CD4-positive, CD25-positive, alpha-beta regulatory T cell (primary cell): Measurements from ENCODE around the gene CALR. TPM values are rescaled to one million over a fixed set of nuclear protein-coding genes. Genes with fewer than 3 reads are reported as not detected.

Experiments
- ATAC-seq, 2 donors: fragments of 150-1000 bp; cut with Tn5 transposase; one replicate each; pipeline ENCODE4 v1.10.0; 2021; ENCODE audit warnings: low read depth in 2 of 2, moderate number of reproducible peaks in 2 of 2, moderate library complexity in 1 of 2
- DNase-seq, 3 donors: peaks; one replicate each; pipeline versions ENCODE4 v3.0.0 to v3.0.0-alpha.2; 2012 to 2022; ENCODE audit warnings: mixed read lengths in 1 of 3
- H3K27ac ChIP-seq: one replicate; pipeline ENCODE4 v1.7.0; 2013; ENCODE audit warnings: mild to moderate bottlenecking, low read length; ENCODE audit not compliant: insufficient read depth, poor library complexity, severe bottlenecking
- H3K27me3 ChIP-seq: one replicate; pipeline ENCODE4 v1.7.0; 2013; ENCODE audit warnings: low read length; ENCODE audit not compliant: control insufficient read depth, insufficient read depth
- H3K36me3 ChIP-seq: one replicate; pipeline ENCODE4 v1.7.0; 2013; ENCODE audit warnings: mild to moderate bottlenecking, low read length, moderate library complexity; ENCODE audit not compliant: control insufficient read depth, insufficient read depth
- H3K4me1 ChIP-seq: 2 replicates; pipeline ENCODE4 v1.7.0; 2013; ENCODE audit warnings: mild to moderate bottlenecking, low read length; ENCODE audit not compliant: insufficient read depth, control insufficient read depth, poor library complexity, severe bottlenecking
- H3K4me3 ChIP-seq: one replicate; pipeline ENCODE4 v1.7.0; 2013; ENCODE audit warnings: low read depth, mild to moderate bottlenecking, low read length, moderate library complexity
- H3K9me3 ChIP-seq, 2 experiments: 1 replicate in 1 of 2; 2 replicates in 1 of 2; pipeline ENCODE4 v1.7.0; 2013; ENCODE audit warnings: low read length in 2 of 2, mild to moderate bottlenecking in 1 of 2, moderate library complexity in 1 of 2; ENCODE audit not compliant: control insufficient read depth in 2 of 2
- H3K27ac Mint-ChIP-seq, 3 donors: one replicate each; pipeline ENCODE4 v1.8.0; 2020 to 2022; ENCODE audit warnings: mild to moderate bottlenecking in 3 of 3, mixed read lengths in 3 of 3, moderate library complexity in 2 of 3
- H3K27me3 Mint-ChIP-seq: one replicate; pipeline ENCODE4 v1.8.0; 2022; ENCODE audit warnings: mild to moderate bottlenecking, mixed read lengths
- H3K36me3 Mint-ChIP-seq: one replicate; pipeline ENCODE4 v1.8.0; 2020; ENCODE audit warnings: mixed read lengths
- H3K4me1 Mint-ChIP-seq, 4 donors: one replicate each; pipeline ENCODE4 v1.8.0; 2020 to 2022; ENCODE audit warnings: mixed read lengths in 4 of 4, mild to moderate bottlenecking in 1 of 4
- H3K4me3 Mint-ChIP-seq, 4 donors: one replicate each; pipeline ENCODE4 v1.8.0; 2020 to 2022; ENCODE audit warnings: mild to moderate bottlenecking in 4 of 4, mixed read lengths in 4 of 4, moderate library complexity in 3 of 4
- H3K9me3 Mint-ChIP-seq, 7 donors: one replicate each; pipeline ENCODE4 v1.8.0; 2020 to 2022; ENCODE audit warnings: mixed read lengths in 7 of 7, mild to moderate bottlenecking in 3 of 7, moderate library complexity in 2 of 7
- polyA plus RNA-seq, 4 donors: library from polyadenylated mRNA; unstranded; fragments of 300-500 nt; fragmentation: Illumina TruSeq; gene quantifications; one replicate each; pipeline ENCODE4 v1.2.3, GENCODE V29; 2021
- total RNA-seq: library from RNA; stranded (reverse); gene quantifications from one replicate; pipeline ENCODE4 v1.2.3, GENCODE V29; 2022

The CALR gene
- total and polyA plus RNA-seq, 5 donors from 2014 or later: 113 to 484 (median 152) TPM

GRCh38 chr19:12937093-12937926 lies 1.1 kb upstream of the CALR start:
- Histone ChIP-seq H3K27me3 (no peaks in the 10 kb centered on the region), H3K9me3 (no peaks in the 10 kb centered on the region), H3K36me3 (peaks cover 28% of the 10 kb centered on the region), H3K4me3 (peak overlapping the region; percentile 41), H3K4me1 (peaks cover 55% of the 10 kb centered on the region), H3K27ac (peak overlapping the region; percentile 84)
- DNase-seq (no peak), ATAC-seq (no peak)
- peaks cover 0 to 72% (median 38%) of the 10 kb centered on the region in 4 donors for H3K4me1 Mint-ChIP-seq
- peaks cover 21% of the 10 kb centered on the region for H3K36me3 Mint-ChIP-seq
- H3K9me3 Mint-ChIP-seq: peaks cover 0 to 2% (median 0%) of the 10 kb centered on the region in 7 donors
- peak overlapping the region; percentile 92 to 99 (median 98) for H3K4me3 Mint-ChIP-seq
- H3K27ac Mint-ChIP-seq: peak overlapping the region; percentile 48 to 98 (median 96)
- H3K27me3 Mint-ChIP-seq: no peaks in the 10 kb centered on the region

GRCh38 chr19:12938779-12939601 lies 581 bp downstream of the CALR start:
- ATAC-seq (no peak), DNase-seq (peak in 1 of 3 donors; percentile 56)
- Histone ChIP-seq H3K36me3 (peaks cover 43% of the 10 kb centered on the region), H3K27ac (peak overlapping the region; percentile 84), H3K9me3 (no peaks in the 10 kb centered on the region), H3K4me3 (peak overlapping the region; percentile 95), H3K27me3 (no peaks in the 10 kb centered on the region), H3K4me1 (peaks cover 48% of the 10 kb centered on the region)
- Mint-ChIP-seq H3K4me1 (peaks cover 0 to 69% (median 33%) of the 10 kb centered on the region in 4 donors), H3K9me3 (peaks cover 0 to 2% (median 0%) of the 10 kb centered on the region in 7 donors), H3K27me3 (no peaks in the 10 kb centered on the region), H3K27ac (peak overlapping the region; percentile 96 to 98 (median 97)), H3K4me3 (peak overlapping the region; percentile 92 to 99 (median 98)), H3K36me3 (peaks cover 23% of the 10 kb centered on the region)

- DNase-seq: no peak
- Histone ChIP-seq H3K27ac (peak overlapping the region; percentile 84), H3K27me3 (no peaks in the 10 kb centered on the region), H3K4me3 (peak overlapping the region; percentile 95), H3K36me3 (peaks cover 50% of the 10 kb centered on the region), H3K9me3 (no peaks in the 10 kb centered on the region), H3K4me1 (peaks cover 57% of the 10 kb centered on the region)
- Mint-ChIP-seq H3K27ac (peak overlapping the region; percentile 61 to 98 (median 96)), H3K36me3 (peaks cover 27% of the 10 kb centered on the region), H3K9me3 (peaks cover 0 to 2% (median 0%) of the 10 kb centered on the region in 7 donors), H3K4me1 (peaks cover 4 to 71% (median 34%) of the 10 kb centered on the region in 4 donors), H3K4me3 (peak overlapping the region; percentile 92 to 99 (median 98)), H3K27me3 (no peaks in the 10 kb centered on the region)
- ATAC-seq: no peak
These were observed 1.6 kb downstream of the CALR start for GRCh38 chr19:12939975-12940423.

DNA sequence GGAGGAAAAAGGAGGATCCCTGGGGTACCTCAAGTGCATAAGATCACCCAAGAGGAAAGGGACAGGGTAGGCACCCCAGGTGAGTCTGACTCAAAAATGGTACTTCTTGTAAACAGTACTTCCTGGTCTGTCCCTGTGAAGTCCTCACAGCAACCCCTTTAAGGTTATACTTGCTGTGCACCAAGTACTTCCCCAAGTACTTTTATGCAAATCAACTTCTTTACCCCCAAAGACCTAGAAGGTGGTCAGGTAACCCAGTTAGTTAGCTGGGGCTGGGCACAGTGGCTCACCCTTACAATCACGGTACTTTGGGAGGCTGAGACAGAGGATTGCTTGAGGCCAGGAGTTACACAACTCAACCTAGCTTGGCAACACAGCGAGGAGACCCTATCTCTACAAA lies 2.5 kb downstream of the CALR start:
- Histone ChIP-seq H3K4me3 (no peak overlapping the region), H3K36me3 (peaks cover 50% of the 10 kb centered on the region), H3K9me3 (no peaks in the 10 kb centered on the region), H3K4me1 (peaks cover 61% of the 10 kb centered on the region), H3K27me3 (no peaks in the 10 kb centered on the region), H3K27ac (peak overlapping the region; percentile 84)
- Mint-ChIP-seq H3K27me3 (peaks cover 5% of the 10 kb centered on the region), H3K36me3 (peaks cover 30% of the 10 kb centered on the region), H3K4me3 (peak overlapping the region; percentile 59 to 99 (median 79)), H3K4me1 (peaks cover 4 to 79% (median 38%) of the 10 kb centered on the region in 4 donors), H3K9me3 (peaks cover 0 to 4% (median 0%) of the 10 kb centered on the region in 7 donors), H3K27ac (peak overlapping the region; percentile 42 to 98 (median 79))
- ATAC-seq (no peak), DNase-seq (no peak)

DNA sequence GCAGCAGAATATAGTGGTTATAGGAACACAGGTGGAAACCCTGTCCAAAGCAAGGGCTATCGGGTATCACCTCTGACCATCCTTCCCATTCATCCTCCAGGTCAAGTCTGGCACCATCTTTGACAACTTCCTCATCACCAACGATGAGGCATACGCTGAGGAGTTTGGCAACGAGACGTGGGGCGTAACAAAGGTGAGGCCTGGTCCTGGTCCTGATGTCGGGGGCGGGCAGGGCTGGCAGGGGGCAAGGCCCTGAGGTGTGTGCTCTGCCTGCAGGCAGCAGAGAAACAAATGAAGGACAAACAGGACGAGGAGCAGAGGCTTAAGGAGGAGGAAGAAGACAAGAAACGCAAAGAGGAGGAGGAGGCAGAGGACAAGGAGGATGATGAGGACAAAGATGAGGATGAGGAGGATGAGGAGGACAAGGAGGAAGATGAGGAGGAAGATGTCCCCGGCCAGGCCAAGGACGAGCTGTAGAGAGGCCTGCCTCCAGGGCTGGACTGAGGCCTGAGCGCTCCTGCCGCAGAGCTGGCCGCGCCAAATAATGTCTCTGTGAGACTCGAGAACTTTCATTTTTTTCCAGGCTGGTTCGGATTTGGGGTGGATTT lies 5.1 kb downstream of the CALR start:
- peaks cover 36% of the 10 kb centered on the region for H3K36me3 Mint-ChIP-seq
- ATAC-seq: no peak
- peak overlapping the region; percentile 28 to 58 (median 56) for H3K4me3 Mint-ChIP-seq
- H3K4me3 ChIP-seq: no peak overlapping the region
- DNase-seq: no peak
- H3K27me3 ChIP-seq: no peaks in the 10 kb centered on the region
- peaks cover 5% of the 10 kb centered on the region for H3K27me3 Mint-ChIP-seq
- peaks cover 4 to 77% (median 48%) of the 10 kb centered on the region in 4 donors for H3K4me1 Mint-ChIP-seq
- no peak overlapping the region for H3K27ac ChIP-seq
- peaks cover 0 to 4% (median 0%) of the 10 kb centered on the region in 7 donors for H3K9me3 Mint-ChIP-seq
- H3K4me1 ChIP-seq: peaks cover 56% of the 10 kb centered on the region
- peaks cover 60% of the 10 kb centered on the region for H3K36me3 ChIP-seq
- H3K27ac Mint-ChIP-seq: peak overlapping the region; percentile 67 to 86 (median 75)
- no peaks in the 10 kb centered on the region for H3K9me3 ChIP-seq

GRCh38 chr19:12944104-12944674 lies 5.8 kb downstream of the CALR start:
- no peak for ATAC-seq
- Mint-ChIP-seq H3K27ac (peak overlapping the region in 1 of 3 donors; percentile 97), H3K4me1 (peaks cover 4 to 72% (median 44%) of the 10 kb centered on the region in 4 donors)

More at GRCh38 chr19:12944104-12944674, 5.8 kb downstream of the CALR start:
- H3K4me3 Mint-ChIP-seq: peak overlapping the region in 3 of 4 donors; percentile 46 to 95 (median 93)
- no peaks in the 10 kb centered on the region for H3K27me3 ChIP-seq
- peaks cover 65% of the 10 kb centered on the region for H3K36me3 ChIP-seq
- H3K4me3 ChIP-seq: no peak overlapping the region
- H3K9me3 Mint-ChIP-seq: peaks cover 0 to 2% (median 0%) of the 10 kb centered on the region in 7 donors
- H3K36me3 Mint-ChIP-seq: peaks cover 36% of the 10 kb centered on the region
- no peak for DNase-seq
- H3K27ac ChIP-seq: peak overlapping the region; percentile 90
- peaks cover 5% of the 10 kb centered on the region for H3K27me3 Mint-ChIP-seq
- no peaks in the 10 kb centered on the region for H3K9me3 ChIP-seq
- peaks cover 51% of the 10 kb centered on the region for H3K4me1 ChIP-seq
